Right renal cortex interstitium (tissue), 3 donors: Measurements from ENCODE around the gene EDEM1. TPM values are rescaled to one million over a fixed set of nuclear protein-coding genes. Genes with fewer than 3 reads are reported as not detected.
"Not testable (repeated sequence)": the region's sequence is repeated elsewhere in the genome, so short reads cannot be mapped to it uniquely, and the experiment has no call there.

Source experiments
- DNase-seq, 3 donors: peaks; one replicate each; pipeline ENCODE4 v3.0.0-alpha.2; 2013; ENCODE audit warnings: low read depth in 3 of 3, low spot score in 2 of 3
- polyA plus RNA-seq, 3 donors: library from polyadenylated mRNA; unstranded; fragments of 120-200 nt; gene quantifications; one replicate each; pipeline ENCODE4 v1.2.1, GENCODE V29; 2013; ENCODE audit not compliant: insufficient read length in 3 of 3

The EDEM1 gene
- polyA plus RNA-seq, 3 donors, result 17.4 to 18.9 (median 18.8) TPM

DNA sequence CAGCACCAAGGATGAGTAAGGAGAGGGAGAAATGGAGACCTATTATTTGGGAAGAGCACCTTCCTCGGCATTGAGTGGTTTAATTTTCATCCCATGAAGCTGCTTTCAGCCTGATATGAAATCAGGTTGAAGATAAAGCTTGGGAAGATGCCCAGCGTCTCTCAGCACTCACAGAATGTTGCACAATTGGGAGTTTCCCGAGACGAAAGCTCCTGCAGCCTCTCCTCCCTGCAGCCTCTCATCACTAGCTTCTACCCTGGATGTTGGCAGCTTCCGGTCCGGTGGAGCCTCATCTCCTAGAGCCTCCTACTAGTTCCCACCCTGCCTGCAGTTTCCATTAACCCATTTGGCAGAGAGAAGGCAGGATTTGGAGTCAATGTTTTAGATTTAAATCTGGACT, 40.3 kb downstream of the EDEM1 start:
- DNase-seq, result no peak

DNA sequence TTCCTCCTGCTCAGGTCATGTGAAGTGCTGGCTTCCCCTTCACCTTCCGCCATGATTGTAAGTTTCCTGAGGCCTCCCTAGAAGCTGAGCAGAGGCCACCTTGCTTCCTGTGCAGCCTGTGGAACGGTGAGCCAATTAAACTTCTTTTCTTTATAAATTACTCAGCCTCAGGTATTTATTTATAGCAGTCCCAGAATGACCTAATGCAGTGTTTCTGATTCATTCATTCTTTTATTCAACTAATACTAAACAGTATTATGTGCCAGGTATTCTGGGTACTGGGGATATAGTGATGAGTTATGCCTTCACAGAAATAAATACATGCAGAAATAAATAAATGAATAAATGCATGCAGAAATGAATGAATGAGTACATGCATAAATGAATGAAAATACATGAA, 41.9 kb downstream of the EDEM1 start:
- DNase-seq, result no peak

DNA sequence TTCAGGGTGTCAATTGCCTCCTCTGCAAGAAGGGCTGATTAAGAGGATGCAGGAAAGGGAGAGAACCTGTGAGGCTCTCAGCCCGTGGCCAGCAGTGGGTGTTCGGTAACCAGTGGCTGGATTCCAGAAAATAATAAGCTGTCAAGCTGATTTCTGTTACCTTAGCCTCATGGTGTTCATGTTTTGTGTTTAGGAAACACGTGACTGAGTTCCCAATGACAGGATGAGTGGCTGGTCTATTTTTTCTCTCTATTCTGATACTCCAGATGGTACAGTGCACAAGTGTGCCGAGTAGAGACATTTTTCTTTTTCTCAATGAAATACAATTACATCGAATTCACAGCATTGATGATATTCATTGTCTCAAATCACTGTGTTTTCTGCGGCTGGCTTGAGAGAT, 43.6 kb downstream of the EDEM1 start:
- no peak for DNase-seq

DNA sequence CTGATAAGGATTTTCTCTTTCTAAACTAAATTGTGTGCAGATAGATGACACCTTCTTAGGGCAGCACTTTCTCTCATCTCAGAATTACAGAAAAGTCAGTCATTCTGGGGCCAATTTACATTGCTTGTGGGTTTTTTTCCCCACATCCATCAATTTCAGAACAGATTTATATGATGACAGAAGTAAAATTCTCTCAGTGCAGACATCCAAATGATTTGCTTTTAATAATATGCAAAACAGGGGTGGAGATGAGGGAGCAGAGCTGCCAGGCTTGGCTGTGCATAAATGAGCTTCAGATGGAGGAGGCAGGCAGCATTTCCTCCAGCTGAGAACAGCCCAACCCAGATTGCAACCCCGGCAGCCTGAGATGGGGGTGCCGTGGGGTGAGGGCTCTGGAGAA, 44.0 kb downstream of the EDEM1 start:
- no peak for DNase-seq

DNA sequence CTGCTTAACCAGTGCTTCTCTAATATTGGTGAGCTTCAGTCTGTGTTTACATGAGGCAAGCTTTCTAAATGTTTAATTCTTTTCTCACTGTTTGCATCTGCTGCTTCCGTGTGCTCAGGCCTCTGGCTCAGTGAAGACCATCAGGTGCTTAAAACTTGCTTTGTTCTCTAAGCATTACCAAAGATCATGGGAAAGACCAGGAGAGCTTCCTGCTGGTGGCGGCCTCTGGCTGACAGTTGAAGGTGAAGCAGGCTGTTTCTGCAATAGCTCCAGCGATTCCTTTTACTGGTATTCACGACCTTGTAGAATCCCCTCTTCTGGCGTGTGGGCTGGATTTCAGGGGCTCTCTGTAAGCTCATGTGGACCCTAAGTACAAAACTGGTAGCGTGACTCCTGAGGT, 45.1 kb downstream of the EDEM1 start:
- DNase-seq, result no peak

DNA sequence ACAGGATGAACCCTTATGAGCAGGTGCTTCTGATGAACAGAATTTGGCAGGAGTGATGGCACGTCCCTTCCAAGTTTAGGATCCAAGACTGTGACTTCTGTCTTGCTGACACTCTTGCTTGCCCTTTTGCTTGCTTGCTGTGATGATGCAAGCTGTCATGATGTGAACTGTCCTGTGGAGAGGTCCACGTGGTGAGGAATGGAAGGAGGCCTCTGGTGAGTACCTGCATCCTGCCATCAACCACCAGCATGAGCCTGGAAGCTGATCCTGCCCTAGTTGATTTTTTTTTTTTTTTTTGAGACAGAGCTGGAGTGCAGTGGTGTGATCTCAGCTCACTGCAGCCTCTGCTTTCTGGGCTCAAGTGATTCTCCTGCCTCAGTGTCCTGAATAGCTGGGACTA, 45.5 kb downstream of the EDEM1 start:
- DNase-seq, result no peak

DNA sequence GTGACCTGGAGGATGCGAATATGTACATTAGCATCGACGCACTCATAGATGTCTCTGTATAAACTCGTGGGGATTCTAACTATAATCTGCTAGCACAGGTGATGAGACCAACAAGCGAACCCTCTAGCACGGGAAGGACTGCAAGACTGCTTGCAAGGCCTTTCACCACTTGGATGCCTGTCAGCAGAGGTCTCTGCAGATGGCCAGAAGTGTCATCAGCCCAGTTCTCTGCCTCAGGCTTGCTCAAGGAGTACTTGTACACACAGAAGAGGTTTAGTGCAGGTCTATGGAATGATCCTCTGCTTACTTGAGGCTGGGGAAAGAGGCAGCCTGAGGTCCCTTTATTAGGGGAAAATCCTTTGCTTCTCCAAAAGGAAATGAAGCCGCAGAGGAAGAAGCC, 48.1 kb downstream of the EDEM1 start:
- DNase-seq, result no peak

DNA sequence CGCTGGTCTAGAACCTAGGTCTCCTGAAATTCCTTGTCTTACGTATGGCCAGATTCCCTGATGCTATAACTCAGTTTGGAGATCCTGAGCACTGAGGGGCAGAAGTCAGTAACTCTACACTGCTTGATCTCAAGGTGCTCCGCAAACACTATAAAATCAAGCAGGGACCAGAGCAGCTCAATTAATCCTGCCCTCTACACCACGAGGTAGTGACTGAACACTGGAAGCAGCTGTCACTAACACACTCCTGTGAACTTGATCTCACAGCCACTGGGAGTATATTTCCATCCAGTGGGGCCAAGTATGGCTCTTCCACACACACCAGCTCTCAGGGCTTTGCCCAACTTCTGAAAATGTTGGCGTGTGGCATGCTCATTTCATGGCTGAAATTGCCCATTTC, 51.0 kb downstream of the EDEM1 start:
- no peak for DNase-seq

DNA sequence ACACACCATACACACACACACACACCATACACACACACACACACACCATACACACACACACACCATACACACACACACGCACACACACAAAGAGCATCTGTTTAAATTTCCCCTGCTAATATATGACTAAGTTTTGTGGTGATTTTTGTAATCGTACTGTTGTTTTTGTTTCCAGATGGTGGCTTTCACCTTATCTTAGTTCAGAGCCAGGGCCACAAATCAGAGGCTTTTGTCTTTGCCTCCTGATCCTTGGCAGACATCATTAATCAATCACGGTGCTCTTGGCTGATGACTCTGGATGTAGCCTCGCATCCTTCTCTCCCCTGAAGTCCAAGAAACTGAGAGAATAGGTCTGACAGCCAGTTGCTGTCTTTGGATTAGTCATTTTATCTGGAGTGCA, 52.1 kb downstream of the EDEM1 start:
- DNase-seq, result no peak

DNA sequence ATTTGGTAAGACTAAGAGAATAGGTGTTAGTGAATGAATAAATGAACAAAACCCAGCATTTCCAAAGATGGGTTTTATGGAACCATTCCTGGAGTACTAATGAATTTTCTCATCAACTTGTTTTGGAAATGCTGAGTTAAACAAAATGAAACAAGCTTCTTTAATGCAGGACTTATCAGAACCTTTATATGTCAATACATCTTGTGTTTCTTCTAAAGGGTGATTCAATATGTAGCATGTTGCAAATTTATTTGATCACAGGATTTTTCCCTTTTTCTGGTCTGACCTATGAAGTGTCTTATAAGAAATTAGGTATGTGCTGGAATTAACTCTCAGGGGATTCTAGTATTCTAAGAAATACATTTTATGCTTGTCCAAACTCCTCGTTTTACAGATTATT, 53.2 kb downstream of the EDEM1 start:
- no peak for DNase-seq

DNA sequence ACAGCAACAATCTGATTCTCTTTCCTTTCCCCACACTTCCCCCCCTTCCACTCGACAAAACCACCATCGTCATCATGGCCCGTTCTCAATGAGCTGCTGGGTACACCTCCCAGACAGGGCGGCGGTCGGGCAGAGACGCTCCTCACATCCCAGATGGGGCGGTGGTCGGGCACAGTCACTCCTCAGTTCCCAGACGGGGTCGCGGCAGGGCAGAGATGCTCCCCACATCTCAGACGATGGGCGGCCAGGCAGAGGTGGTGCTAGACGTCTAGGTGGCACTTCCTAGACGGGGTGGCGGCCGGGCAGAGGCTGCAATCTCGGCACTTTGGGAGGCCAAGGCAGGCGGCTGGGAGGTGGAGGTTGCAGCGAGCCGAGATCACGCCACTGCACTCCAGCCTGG, 55.3 kb downstream of the EDEM1 start:
- DNase-seq, result not testable (repeated sequence)

DNA sequence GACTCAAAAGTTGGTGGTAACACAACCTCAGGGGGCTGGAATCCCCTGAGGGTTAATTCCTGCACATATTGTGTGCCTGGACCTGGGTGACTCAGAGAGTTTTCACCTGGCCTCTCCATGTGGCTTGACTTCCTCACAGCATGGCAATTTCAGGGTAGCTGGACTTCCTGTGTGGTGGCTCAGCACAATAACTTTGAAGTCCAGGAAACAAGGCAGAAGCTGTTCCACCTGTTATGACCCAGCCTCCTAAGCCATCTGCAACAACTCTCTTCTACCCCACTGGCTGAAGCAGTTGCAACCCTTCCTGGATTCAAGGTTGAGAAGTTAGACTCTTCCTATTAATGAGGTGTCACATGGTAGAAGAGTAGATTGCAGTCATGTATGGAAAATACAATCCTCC, 58.4 kb downstream of the EDEM1 start:
- DNase-seq, result no peak

DNA sequence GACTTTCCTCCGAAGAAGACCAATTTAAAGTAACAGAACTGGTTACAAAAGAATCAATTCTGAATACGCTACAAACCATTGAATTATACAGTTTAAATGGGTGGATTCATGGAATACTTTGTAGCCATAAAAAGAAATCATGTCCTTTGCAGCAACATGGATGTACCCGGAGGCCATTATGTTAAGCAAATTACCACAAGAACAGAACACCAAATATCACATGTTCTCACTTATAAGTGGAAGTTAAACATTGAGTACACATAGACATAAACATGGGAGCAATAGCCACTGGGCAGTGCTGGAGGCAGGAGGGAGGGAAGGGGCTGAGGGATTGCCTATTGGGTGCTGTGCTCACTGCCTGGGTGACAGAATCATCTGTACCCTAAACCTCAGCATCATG, 61.3 kb downstream of the EDEM1 start:
- DNase-seq, result no peak

DNA sequence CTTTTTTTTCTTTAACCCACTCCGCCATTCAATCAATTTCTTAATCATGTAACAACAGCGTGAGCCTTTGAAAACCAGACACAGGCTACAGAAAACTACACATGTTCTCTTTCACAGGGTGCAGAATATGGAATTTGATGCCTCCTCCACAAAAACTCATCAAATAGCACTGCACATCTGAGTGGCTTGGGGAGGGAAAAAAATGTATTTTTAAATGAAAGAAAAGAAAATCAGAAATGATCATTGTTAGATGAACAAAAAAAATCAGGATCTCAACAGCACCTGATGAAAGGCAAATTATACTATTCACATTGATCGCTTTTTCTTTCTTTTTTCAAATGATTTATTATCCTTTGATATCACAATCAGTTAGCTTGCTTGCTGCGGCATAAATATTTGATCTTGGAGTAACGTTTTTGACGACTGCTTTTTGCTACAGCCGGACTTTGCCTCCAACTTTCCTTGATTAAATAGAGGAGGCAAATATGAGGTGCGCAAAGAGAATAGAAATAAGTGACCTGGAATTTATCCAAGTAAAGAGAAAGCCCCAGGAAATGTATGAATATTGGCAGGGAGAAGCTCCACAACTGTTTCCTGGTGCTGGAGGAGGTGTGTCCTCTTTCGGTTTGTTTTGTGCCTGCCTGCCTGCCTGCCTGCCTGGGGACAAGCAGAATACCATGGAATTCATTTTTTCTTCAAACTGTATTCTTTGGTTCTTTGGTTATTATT, 63.1 kb downstream of the EDEM1 start:
- no peak for DNase-seq

DNA sequence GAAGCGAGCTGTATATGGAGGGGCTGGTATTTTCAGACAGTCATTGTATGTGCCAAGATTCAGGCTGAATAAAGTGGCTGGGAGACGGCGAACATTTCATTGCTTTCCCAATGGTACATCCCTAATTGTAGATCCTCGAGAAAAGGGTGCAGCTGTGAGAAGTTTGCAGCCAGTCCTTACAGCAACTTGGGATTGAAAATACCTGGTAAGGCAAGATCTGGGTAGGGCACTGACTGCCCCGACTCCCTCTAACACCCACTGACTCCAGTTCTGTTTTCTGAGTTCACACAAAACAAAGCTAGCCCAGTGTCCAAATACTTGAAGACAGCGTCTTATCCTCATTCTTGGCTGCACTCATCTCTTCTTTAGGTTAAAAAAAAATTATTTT, 63.7 kb downstream of the EDEM1 start:
- no peak for DNase-seq

DNA sequence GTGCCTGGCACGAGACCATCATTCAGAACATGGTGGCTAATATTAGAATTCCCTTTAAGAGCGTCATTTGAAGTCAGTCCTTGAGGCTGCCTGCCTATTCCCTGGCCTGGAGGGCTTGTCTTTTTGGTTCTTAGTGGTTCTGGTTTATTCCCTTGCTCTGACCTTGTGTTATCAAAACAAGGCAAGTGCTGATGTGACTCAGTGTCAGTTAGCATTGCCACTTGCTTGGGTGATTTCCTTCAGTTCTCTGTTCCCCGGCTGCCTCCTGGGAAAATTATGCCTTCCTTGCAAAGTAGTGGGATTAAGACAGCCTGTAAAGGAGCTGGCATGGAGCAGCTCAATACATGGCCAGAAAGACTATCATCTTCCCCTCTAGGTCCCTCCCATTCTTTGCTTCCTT, 64.6 kb downstream of the EDEM1 start:
- DNase-seq, result no peak

DNA sequence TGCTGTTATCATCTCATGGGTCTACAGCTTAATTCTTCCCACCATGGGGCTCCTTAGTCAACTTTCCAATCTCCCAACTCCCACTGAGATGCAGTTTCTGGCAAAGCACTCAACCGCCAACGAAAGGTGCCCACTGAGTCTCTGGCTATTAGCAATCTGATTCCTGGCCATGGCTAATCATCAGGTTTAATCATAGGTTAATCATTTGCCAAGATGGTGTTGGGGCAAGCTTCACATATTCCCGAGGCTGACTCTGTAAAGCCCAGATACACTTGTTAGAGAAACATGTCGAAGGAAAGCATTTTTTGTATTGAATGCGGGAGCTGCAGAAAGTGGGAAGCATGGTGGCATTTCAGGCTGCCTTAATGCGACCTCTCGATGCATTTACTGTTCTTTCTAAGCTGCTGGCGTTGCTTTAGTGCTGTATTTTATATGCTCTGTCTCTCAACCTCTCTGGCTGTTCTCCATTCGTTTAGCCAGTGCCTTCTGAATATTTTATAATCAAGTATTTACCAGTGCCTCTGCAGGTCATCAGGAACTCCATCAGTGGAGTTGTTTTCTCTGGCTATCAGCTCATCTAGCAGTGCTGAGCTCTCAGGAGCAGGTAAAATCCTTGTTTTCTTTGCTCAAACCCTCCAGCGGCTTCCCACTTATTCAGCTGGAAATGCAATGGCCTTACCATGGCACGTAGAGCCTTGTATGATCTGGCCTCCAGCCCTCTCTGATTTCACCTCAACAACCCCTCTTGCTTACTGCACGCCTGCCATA, 67.0 kb downstream of the EDEM1 start:
- no peak for DNase-seq

DNA sequence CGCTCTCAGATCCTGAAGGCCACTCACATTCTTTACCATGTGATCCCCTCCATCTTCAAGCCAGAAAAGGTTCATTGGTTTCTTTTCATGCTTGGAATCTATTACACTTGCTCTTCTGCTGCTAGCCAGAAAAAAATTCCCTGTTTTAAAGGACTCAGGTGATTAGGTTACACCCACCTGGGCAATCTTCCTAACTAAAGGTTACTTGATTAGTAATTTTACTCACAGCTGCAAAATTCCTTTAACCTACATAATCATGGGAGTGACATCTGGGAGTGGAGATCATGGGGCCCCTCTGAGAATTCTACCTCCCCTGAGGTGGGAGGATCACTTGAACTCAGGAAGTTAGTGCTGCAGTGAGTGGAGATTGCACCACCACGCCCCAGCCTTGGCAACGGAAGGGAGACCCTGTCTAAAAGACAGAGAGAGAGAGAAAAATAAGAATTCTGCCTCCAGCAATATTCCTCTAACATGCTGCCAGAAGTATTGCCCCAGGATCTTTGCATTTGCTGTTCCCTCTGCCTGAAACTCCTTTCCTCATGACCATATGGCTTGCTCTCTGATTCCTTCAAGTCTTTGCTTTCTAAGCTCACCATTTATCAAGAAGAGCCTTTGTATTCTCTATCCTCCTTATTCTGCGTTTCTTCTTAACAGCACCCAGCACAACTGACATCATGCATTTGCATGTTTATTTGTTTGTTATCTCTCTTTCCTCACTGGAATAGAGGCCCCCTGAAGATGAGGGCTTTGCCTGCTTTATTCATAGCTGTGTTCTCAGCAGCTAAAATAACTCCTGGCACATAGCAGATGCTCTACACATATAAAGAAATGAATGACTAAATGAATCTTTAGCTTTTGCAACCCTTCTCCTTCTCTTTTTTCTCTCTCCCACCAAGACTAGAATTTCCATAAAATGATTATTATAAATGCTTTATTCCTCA, 68.2 kb downstream of the EDEM1 start:
- DNase-seq, result no peak

DNA sequence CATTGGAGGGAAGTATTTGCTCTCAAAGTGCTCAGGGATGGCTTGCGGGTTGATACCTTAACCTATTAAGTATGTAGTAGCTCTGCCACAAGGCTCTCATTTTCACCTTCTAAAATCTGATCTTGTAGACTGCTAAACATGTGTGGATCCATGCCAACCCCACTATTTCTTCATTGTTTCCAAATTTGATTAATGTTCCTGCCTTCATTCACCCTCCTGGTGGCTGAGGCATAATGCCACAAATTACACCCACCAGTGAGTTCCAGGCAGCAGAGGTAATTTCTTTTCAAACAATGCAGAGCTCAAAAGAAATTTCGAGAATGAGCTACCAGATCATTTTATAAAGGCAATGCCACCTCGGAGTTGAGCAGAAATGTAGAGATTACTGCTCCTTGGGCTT, 71.0 kb downstream of the EDEM1 start:
- DNase-seq, result no peak

DNA sequence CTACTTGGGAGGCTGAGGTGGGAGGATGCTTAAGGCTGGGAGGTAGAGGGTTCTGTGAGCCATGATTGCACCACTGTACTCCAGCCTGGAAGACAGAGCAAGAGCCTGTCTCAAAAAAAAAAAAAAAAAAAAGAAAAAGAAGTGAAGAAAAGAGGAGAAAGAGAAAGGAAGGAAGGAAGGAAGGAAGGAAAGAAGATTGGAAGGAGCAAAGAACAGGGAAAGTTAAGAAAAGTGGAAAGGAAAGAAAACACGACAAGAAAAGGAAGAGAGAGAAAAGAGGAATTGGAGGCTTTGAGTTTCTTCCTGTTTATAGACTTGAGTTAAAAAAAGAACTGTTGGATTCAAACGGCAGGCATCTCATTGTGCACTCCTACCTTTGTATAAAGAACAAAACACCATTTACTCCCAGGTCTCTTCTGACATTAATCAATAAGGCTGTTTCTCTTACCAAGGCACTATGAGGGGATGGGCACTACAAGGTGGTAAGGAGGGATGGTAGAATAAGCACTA, 73.5 kb downstream of the EDEM1 start:
- no peak for DNase-seq

DNA sequence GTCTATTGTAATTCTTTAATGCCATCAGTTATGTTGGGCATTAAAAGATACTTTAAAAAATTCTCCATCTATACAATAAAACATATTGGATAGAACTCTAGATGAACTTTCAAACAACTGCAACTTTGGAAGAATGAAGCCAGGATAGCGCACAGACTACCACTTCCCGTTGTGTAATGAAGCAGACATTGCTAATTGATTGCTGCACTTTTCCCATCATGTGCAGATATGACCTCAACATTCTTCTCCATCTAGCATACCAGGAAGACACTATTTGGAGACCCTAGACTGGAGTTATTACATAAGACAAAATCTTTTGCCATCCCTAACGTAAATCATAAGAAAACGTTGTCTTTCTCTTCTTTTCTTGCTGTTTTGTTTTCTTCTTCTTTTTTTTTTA, 75.0 kb downstream of the EDEM1 start:
- no peak for DNase-seq
